KOPT-K1 (cell line): Measurements from ENCODE around the gene ANKS1B.
"Not testable (repeated sequence)": the region's sequence is repeated elsewhere in the genome, so short reads cannot be mapped to it uniquely, and the experiment has no call there.

Experiments
- H3K27ac ChIP-seq: fragments of 200-600 bp; sonication (generic); 2 replicates; pipeline ENCODE4 v1.5.1; 2016; ENCODE audit warnings: antibody characterized with exemption, mild to moderate bottlenecking, low read depth, low read length; ENCODE audit not compliant: poor library complexity, severe bottlenecking
- H3K36me3 ChIP-seq: fragments of 200-600 bp; sonication (generic); 2 replicates; pipeline ENCODE4 v1.5.1; 2017; ENCODE audit warnings: antibody characterized with exemption, mild to moderate bottlenecking, low read length, moderate library complexity; ENCODE audit not compliant: insufficient read depth
- H3K9me3 ChIP-seq: fragments of 200-600 bp; sonication (generic); 2 replicates; pipeline ENCODE4 v1.5.1; 2017; ENCODE audit warnings: antibody characterized with exemption, low read length, mild to moderate bottlenecking; ENCODE audit not compliant: insufficient read depth, poor library complexity, severe bottlenecking

The ANKS1B gene

DNA sequence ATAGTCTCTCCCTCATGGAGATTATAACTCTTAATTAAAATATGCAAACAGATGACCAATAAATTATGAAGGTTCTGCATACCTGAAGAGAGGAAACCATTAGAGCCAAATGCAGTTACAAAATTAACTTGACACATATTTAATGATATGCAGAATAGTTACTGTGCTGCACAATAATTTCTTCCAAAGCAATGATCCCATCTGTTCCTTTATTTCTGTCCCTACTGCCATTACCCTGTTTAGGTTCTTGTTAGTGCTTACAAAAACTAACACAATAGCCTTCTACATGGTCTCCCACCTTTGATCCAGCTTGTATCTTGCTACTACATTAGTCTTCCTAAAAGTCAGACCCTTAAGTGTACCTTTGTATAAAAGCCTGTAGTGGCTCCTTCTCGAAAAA, 928.5 kb downstream of the ANKS1B start:
- H3K9me3 ChIP-seq: no peaks in the 10 kb centered on the region
- no peaks in the 10 kb centered on the region for H3K36me3 ChIP-seq
- no peak overlapping the region for H3K27ac ChIP-seq

DNA sequence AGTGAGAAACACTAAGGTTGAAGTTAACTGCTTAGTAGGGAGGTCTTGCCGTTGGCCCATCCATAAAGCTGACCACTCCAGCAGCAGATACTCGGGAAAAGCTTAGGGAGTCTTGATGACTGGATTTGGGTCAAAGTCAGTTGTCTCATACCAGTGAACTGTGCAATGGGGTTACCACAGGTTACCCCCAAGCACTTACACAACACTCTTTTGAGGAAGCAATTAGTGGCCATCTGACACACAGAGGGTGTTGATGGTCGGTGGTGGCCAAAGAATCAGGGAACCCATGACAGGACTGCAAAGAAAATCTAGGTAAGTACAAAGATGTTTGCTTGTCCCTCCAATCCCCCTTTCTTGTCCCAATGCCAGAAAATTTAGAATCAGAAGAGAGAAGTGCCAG, 929.4 kb downstream of the ANKS1B start:
- no peaks in the 10 kb centered on the region for H3K36me3 ChIP-seq
- H3K27ac ChIP-seq: no peak overlapping the region

DNA sequence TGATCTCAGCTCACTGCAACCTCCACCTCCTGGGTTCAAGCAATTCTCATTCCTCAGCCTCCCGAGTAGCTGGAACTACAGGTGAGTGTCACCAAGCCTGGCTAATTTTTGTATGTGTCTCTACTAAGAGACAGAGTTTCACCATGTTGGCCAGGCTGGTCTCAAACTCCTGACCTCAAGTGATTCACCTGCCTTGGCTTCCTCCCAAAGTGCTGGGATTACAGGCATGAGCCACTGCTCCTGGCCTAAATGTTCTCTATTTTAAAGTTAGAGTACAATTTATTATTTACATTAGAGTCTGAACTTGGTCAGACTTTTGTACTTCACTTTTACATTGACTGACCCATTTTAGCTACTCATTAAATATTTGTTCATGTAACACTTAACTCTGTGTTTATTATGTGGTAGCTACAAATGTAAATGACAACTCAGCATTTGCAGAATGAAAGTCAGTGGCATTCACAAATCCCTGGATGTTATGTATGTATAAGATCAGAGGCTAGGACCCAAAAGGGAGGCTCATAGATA, 930.1 kb downstream of the ANKS1B start:
- H3K36me3 ChIP-seq: no peaks in the 10 kb centered on the region
- H3K9me3 ChIP-seq: no peaks in the 10 kb centered on the region
- H3K27ac ChIP-seq: no peak overlapping the region

More for the DNA sequence above, 929.4 kb downstream of the ANKS1B start:
- H3K9me3 ChIP-seq: no peaks in the 10 kb centered on the region

DNA sequence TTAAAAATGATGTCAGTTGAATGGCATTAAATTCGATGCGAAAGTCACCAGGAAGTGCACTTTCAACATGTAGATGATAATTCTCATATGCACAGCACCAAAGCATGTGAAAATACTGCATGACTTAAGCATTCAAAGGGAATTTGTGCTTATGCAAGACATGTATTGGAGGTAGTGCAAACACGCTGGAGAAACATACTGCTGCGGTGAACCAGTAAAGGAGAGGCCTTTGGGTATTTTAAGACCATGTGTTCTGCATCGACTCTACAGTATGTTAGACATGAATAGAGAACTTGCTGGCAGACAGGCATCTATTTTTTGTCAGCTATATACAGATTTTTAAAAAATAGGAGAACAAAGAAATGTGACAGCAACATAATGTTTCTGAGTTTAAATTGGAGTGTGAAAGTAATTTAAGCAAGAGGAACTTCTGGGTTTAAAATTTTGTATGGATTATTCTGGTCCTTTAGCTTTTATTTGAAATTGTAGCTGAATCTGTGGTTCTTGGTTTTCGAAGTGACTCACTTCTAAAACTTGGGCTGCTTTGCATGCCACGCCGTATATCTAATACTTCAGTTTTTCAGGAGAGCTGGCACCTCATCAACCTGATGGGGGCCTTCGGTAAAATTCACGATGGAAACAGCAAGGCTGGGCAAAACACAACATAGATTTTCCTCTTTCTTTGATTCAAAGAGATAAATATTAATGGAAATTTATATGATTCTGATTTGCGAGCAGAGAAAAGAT, 930.9 kb downstream of the ANKS1B start:
- Histone ChIP-seq H3K27ac (no peak overlapping the region), H3K9me3 (no peaks in the 10 kb centered on the region), H3K36me3 (no peaks in the 10 kb centered on the region)

DNA sequence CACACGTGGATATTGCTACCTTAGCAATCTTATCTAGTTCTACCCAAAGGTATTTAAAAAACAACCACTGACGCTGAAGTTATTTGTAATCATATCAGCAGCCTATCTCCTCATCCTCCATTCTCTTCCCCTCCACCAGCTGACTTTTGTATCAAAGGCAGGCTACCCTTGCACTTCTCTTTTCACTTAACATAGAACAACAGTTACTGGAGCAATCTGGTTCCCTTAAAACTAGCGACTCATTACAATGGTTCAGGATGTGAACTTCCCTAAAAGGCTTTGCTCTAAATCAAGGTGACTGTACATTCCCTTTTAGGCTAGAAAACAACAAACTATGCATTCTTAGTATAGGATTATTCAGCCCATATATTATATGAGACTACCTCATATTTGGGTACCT, 935.0 kb downstream of the ANKS1B start:
- H3K9me3 ChIP-seq: peaks cover 16% of the 10 kb centered on the region

DNA sequence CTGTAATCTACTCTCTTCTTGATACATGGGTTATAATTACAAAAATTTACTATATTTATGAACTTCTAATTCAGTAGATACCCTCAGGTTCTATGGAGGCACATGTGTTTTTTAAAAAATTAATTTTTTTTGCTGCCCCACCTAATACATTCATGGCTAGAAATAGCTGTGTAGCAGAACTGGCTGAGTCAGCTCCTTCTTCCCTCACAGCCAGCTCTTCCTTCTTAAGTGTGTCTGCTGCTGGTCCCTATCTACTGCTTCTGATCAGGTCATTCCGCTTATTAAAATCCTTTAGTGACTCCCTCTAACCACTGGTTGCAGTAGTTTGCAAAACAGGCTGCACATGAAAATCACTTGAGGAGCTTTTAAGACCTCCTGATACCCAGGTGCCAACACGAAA, 939.6 kb downstream of the ANKS1B start:
- H3K36me3 ChIP-seq: no peaks in the 10 kb centered on the region
- H3K27ac ChIP-seq: no peak overlapping the region
- H3K9me3 ChIP-seq: peaks cover 16% of the 10 kb centered on the region

More for the DNA sequence above, 935.0 kb downstream of the ANKS1B start:
- Histone ChIP-seq H3K27ac (no peak overlapping the region), H3K36me3 (no peaks in the 10 kb centered on the region)

DNA sequence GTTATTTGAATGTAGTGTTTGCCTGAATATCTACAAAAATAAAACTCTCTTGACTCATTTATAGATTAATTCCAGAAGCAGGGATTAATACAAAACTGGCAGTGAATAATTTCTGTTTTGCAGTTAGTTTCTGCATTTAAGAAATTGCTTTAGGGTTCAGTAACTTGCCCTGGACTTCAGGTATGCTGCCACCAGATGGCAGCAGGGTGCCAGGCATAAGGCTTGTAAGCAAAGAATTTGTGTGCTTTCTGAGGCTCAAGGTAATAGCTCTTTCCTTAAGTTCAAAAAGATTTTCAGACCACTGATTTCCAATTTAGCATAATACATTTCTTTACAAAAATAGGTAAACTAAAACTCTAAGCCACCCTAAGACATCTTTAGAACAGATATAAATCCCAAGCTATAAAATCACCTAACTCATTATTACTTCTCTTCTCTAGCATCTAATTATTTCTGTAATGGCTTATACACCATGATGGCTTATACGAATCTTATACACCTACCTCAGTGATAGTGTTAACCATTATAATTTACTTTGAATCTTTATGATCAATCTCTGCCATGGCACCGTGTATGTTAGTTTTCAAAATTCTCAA, 941.3 kb downstream of the ANKS1B start:
- H3K9me3 ChIP-seq: peaks cover 16% of the 10 kb centered on the region
- no peak overlapping the region for H3K27ac ChIP-seq
- no peaks in the 10 kb centered on the region for H3K36me3 ChIP-seq

DNA sequence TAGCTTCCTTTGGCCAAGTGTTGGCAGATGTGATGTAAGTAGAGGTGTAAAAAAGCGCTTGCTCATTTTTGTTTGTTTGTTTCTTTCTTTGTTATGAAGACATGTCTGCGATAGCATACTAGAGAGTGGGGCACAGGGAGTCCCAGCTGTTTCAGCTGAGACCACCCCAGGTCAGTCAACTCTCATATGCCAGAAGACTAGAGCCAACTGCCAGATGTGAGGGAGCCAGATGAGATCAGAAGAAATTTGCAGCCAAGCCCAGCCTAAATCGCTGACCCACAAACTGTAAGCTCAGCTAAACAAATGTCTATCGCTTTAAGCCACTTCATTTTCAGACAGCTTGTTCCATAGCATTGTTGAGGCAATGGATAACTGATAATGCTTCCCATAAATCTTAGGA, 942.5 kb downstream of the ANKS1B start:
- peaks cover 4% of the 10 kb centered on the region for H3K9me3 ChIP-seq
- H3K27ac ChIP-seq: no peak overlapping the region
- H3K36me3 ChIP-seq: no peaks in the 10 kb centered on the region

DNA sequence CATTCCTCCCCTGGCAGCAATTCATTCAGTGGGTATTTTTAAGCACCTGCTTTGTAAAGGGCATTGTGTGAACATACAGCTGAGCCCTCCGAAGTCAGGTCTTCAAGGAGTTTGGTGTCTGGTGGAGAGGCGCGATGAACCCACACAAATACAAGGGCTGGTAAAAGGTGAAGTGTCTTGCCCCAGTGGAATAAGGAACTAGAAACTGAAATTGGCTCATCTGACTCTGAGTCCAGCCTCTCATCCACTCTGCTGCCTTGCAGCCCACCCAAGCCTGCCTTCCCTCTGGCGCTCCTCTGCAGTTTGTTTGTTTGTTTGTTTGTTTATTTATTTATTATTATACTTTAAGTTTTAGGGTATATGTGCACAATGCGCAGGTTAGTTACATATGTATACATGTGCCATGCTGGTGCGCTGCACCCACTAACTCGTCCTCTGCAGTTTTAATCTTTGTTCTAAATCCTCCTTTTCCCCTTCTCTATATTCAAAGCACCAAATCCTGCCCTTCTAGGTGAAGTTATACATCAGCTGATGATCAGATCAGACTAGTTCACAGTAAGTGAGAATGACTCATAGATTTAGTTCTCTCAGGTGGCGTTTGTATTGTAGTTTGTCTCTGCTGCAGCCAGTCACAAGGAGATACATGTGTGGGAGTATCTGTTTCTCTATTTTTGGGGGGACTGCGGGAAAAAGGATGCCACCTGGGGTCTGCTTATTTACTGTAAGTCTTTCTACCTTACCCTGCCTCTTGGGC, 945.2 kb downstream of the ANKS1B start:
- Histone ChIP-seq H3K9me3 (no peaks in the 10 kb centered on the region), H3K27ac (no peak overlapping the region), H3K36me3 (no peaks in the 10 kb centered on the region)

DNA sequence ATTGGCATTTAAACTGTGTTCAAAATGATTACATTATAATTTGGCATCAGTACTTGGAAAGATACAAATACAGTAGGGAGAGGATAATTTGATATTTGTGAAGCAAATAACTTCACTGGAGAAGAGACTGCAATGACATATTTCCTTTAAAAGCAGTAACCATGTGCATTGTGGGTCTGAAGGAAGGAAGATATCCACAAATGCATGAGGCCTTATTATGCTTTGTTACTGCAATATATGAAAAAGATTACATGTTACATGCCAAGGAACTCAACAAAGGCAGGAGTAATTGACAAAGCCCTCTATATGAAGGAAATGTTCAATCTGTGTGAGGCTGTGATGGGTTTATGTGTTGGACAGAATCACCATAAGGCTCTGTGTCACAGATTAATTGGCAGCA, 948.2 kb downstream of the ANKS1B start:
- H3K36me3 ChIP-seq: no peaks in the 10 kb centered on the region
- H3K9me3 ChIP-seq: no peaks in the 10 kb centered on the region
- H3K27ac ChIP-seq: no peak overlapping the region

DNA sequence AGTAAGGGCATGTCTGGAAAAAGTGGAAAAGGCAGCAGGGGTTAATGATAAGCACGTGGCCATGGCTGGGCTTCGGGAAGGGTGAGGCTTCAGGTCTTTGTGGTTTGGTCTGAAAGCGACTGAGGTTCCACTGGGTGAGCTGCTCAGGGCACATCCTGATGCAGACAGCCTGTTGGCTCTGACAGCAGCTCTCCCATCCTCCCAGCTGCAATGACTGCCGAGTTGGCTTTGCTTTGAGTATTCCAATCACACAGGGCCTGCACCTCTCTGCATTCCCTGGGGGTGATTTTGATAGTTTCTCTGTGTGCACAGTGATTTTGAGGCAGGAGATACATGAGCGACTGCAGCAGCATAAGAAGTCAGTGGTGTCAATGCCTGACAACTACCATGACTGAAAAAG, 948.9 kb downstream of the ANKS1B start:
- Histone ChIP-seq H3K36me3 (no peaks in the 10 kb centered on the region), H3K9me3 (no peaks in the 10 kb centered on the region), H3K27ac (no peak overlapping the region)

DNA sequence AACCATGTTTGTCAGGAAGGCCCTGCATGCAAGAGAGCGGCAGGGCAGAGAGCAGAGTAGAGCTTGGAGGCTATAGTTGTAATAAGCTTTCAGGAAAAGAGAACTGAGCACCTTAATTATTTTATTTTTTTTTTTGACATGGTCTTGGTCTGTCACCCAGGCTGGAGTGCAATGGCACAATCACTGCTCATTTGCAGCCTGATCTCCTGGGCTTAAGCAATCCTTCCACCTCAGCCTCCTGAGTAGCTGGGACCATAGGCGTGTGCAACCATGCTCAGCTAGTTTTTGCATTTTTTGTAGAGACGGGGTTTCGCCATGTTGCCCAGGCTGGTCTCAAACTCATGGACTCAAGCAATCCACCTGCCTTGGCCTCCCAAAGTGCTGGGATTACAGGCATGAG, 950.5 kb downstream of the ANKS1B start:
- H3K36me3 ChIP-seq, H3K9me3 ChIP-seq, H3K27ac ChIP-seq: not testable (repeated sequence)

DNA sequence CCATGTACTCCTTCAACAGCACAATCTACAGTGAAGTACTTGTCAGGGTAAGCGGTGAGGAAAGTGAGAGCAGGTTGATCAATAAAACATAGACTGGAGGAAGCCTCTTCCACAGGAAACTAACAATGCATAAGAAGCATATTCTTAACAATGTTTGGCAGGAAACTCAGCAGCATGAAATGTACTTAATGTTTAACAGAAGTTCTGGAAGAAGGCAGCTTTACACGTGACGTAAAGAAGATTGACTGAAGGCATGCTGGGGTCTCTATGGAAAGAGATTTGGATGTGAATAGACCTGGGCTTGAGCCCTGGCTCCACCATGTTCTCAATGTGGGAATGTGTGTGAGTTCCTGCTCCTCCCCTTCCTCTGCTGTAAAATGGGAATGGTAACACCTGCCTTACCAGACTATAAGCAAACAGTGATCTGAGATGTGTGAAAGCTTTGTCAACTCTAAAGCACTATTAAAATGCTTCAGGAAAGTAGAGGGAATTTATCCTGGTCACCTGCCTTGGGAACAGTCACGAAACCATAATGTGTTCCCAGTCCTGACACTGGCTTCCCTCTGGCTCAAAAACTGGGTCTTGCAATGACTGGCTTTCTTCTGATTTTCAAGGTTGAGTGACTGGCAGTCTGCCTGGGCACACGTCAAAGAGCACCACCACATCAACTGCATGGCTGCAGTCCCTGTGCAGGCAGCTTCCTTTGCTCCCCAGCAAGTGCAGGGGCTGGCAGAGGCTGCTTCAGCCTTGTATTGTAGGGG, 955.0 kb downstream of the ANKS1B start:
- Histone ChIP-seq H3K27ac (no peak overlapping the region), H3K36me3 (no peaks in the 10 kb centered on the region), H3K9me3 (no peaks in the 10 kb centered on the region)

DNA sequence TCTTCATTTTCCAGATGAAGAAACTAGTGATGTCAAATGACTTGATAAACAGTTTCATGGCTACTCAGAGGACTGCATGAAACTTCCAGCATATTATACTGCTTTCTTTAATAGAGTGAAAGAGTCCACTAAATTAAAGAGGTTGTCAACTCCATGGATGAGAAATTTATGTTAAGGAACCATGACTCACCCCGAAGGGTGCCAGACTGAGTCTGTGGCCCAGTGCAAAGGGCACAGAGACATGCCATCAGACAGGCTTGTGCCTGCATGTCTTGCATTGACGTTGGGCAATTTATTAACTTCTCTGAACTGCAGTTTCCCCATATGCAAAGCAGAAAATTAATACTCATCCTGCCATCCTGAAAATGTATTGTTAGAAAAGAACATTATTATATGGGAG, 957.3 kb downstream of the ANKS1B start:
- no peaks in the 10 kb centered on the region for H3K36me3 ChIP-seq
- H3K9me3 ChIP-seq: no peaks in the 10 kb centered on the region
- no peak overlapping the region for H3K27ac ChIP-seq

DNA sequence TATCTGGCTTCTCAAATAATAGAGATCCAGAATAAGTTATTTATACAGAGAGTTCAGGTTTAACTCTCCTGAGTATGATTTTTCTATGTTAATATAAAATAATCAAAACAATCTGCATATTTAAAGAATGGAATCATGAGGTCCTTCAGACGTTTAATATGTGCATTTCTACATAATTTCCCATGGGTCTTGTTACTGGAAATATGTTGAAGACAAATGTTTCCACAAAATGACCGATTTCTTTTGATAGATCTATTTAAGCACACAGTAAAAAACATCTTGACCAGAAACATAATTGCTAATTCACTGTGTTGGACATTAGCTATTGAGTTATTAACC, 957.7 kb downstream of the ANKS1B start:
- H3K9me3 ChIP-seq: no peaks in the 10 kb centered on the region
- no peak overlapping the region for H3K27ac ChIP-seq
- H3K36me3 ChIP-seq: no peaks in the 10 kb centered on the region
